CD8-positive, alpha-beta memory T cell (primary cell): ENCODE measurements around the gene PRR30. TPM values are rescaled to one million over a fixed set of nuclear protein-coding genes. Genes with fewer than 3 reads are reported as not detected.

ENCODE experiments used
- CTCF ChIA-PET: fragments of 350-600 bp; sonication (Branson Sonifier 250); formaldehyde crosslinking; loops from one replicate; lab custom pipeline; 2021; ENCODE audit warnings: antibody characterized with exemption; lab: Charles Lee
- POLR2A ChIA-PET: fragments of 350-600 bp; sonication (Branson Sonifier 250); formaldehyde crosslinking; loops from one replicate; lab custom pipeline; 2021; ENCODE audit warnings: antibody characterized with exemption; lab: Charles Lee
- DNase-seq, 5 donors: peaks; one replicate each; pipeline versions ENCODE4 v3.0.0 to v3.0.0-alpha.2; 2020 to 2022; ENCODE audit warnings: mixed read lengths in 1 of 5
- H3K27ac ChIP-seq: one replicate; pipeline ENCODE4 v1.7.0; 2013; ENCODE audit warnings: low read depth, mild to moderate bottlenecking, low read length, moderate library complexity
- H3K27me3 ChIP-seq: 2 replicates; pipeline ENCODE4 v1.7.0; 2013; ENCODE audit warnings: low read length, mild to moderate bottlenecking; ENCODE audit not compliant: insufficient read depth, poor library complexity, severe bottlenecking
- H3K36me3 ChIP-seq: 2 replicates; pipeline ENCODE4 v1.7.0; 2013; ENCODE audit warnings: mild to moderate bottlenecking, low read length, moderate library complexity; ENCODE audit not compliant: insufficient read depth
- H3K4me1 ChIP-seq: 2 replicates; pipeline ENCODE4 v1.7.0; 2013; ENCODE audit warnings: mild to moderate bottlenecking, low read length, moderate library complexity; ENCODE audit not compliant: insufficient read depth
- H3K4me3 ChIP-seq: 2 replicates; pipeline ENCODE4 v1.7.0; 2013; ENCODE audit warnings: mild to moderate bottlenecking, low read length
- H3K9me3 ChIP-seq: 2 replicates; pipeline ENCODE4 v1.7.0; 2013; ENCODE audit warnings: mild to moderate bottlenecking, low read length
- H3K27ac Mint-ChIP-seq, 8 donors: one replicate each; pipeline ENCODE4 v1.8.0; 2020 to 2021; ENCODE audit warnings: mixed read lengths in 8 of 8, mild to moderate bottlenecking in 6 of 8, inconsistent platforms in 3 of 8, moderate library complexity in 3 of 8
- H3K27me3 Mint-ChIP-seq, 2 donors: one replicate each; pipeline ENCODE4 v1.8.0; 2020 to 2021; ENCODE audit warnings: mixed read lengths in 2 of 2, mild to moderate bottlenecking in 1 of 2, moderate library complexity in 1 of 2
- H3K36me3 Mint-ChIP-seq, 3 donors: one replicate each; pipeline ENCODE4 v1.8.0; 2020 to 2021; ENCODE audit warnings: mixed read lengths in 3 of 3, inconsistent platforms in 1 of 3, mild to moderate bottlenecking in 1 of 3
- H3K4me1 Mint-ChIP-seq, 3 donors: one replicate each; pipeline ENCODE4 v1.8.0; 2020 to 2021; ENCODE audit warnings: mixed read lengths in 3 of 3, inconsistent platforms in 1 of 3, mild to moderate bottlenecking in 1 of 3
- H3K4me3 Mint-ChIP-seq, 7 donors: one replicate each; pipeline ENCODE4 v1.8.0; 2020 to 2021; ENCODE audit warnings: mixed read lengths in 7 of 7, mild to moderate bottlenecking in 6 of 7, moderate library complexity in 4 of 7, inconsistent platforms in 2 of 7
- H3K9me3 Mint-ChIP-seq, 5 donors: one replicate each; pipeline ENCODE4 v1.8.0; 2020 to 2022; ENCODE audit warnings: mixed read lengths in 5 of 5, mild to moderate bottlenecking in 3 of 5, moderate library complexity in 2 of 5, inconsistent platforms in 1 of 5
- polyA plus RNA-seq: library from polyadenylated mRNA; unstranded; fragments of 300-500 nt; fragmentation: Illumina TruSeq; gene quantifications from one replicate; pipeline ENCODE4 v1.2.3, GENCODE V29; 2021
- total RNA-seq, 2 experiments: library from RNA; stranded (reverse); gene quantifications; one replicate each; pipeline ENCODE4 v1.2.3, GENCODE V29; 2021

PRR30 gene
- total and polyA plus RNA-seq, 3 experiments from 2014 or later = not detected

DNA sequence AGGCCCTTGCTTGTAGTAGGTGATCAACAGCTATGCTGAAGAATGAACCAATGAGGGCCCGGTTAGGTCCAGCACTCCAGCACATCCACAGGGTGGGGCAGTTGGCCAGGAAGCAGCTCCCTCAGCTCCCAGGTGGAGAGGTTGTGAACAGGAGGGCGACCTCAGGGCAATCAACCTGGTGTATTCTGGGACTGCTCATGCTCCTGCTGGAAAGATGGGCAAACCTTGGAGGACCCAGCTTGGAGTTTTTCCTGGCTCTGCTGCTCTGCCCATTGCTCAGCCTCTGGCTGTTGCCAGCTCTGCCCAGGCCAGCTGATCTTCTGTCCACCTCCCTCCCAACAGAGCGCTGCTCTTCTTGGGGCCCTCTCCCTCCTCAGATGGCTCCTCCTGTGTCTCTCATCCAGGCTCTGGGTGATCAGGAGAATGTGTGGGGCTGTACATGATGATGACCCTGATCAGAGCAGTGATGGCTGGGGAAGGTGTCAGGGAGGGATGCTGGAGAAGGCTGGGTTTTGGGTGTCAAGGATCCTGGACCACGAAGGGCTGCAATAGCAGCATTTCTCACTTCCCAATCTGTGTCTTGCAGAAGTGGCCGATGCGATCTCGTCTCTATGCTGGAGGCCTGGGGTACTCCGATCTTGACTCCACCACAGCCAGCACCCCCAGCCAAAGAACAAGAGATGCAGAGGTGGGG, 13.0 kb upstream of the PRR30 start:
- H3K36me3 Mint-ChIP-seq = no peaks in the 10 kb centered on the region
- no peak for DNase-seq
- H3K27ac Mint-ChIP-seq = peak overlapping the region in 1 of 8 donors; percentile 90
- H3K9me3 ChIP-seq = no peaks in the 10 kb centered on the region
- H3K9me3 Mint-ChIP-seq = no peaks in the 10 kb centered on the region
- peaks cover 9 to 16% of the 10 kb centered on the region in 2 donors for H3K27me3 Mint-ChIP-seq
- no peaks in the 10 kb centered on the region for H3K4me1 ChIP-seq
- H3K36me3 ChIP-seq = no peaks in the 10 kb centered on the region
- no peak overlapping the region for H3K4me3 ChIP-seq
- no peaks in the 10 kb centered on the region for H3K4me1 Mint-ChIP-seq
- H3K27ac ChIP-seq = no peak overlapping the region
- ChIA-PET POLR2A (no interaction called here), CTCF (interaction anchor here (1.1 to 1.4 kb wide), 3 partner anchors 39 to 127 kb away, joined by 3 to 6 read pairs (median 3); no protein-coding TSS in a partner anchor)
- H3K27me3 ChIP-seq = no peaks in the 10 kb centered on the region
- H3K4me3 Mint-ChIP-seq = no peak overlapping the region

DNA sequence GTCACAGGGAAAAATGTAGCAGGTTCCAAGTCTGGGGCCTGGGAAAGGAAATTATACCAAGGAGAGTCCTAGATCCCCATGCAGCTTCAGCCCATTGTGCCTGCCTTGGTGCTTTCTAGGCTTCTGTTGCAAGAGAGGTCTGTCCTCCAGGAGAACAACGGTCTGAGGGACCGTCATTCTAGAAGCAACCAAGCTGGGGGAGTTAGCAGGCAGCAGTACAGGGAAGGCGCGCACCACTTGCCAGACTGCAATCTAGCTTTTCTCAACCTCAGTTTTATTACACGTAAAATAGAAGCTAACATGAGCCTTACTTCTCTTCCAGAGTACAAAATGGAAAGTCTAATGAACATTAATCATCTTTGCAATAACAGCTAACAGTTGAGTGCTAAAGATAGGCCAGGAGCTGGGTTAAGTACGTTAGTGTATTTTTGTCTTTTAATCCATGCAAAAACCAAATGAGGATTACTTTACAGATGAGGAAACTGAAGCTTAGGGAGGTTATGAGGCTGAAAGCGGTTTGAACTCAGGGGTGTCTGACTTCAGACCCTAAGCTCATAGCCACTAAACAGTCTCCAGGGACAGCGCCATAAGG, 11.5 kb upstream of the PRR30 start:
- no peaks in the 10 kb centered on the region for H3K9me3 Mint-ChIP-seq
- Histone ChIP-seq H3K9me3 (no peaks in the 10 kb centered on the region), H3K27ac (no peak overlapping the region), H3K36me3 (no peaks in the 10 kb centered on the region), H3K4me3 (no peak overlapping the region), H3K4me1 (no peaks in the 10 kb centered on the region), H3K27me3 (no peaks in the 10 kb centered on the region)
- peaks cover 13 to 21% of the 10 kb centered on the region in 2 donors for H3K27me3 Mint-ChIP-seq
- H3K4me3 Mint-ChIP-seq = no peak overlapping the region
- ChIA-PET POLR2A (no interaction called here), CTCF (interaction anchor here (1.3 kb wide), 1 partner anchor 123 kb away, joined by 3 read pairs; no protein-coding TSS in a partner anchor)
- H3K27ac Mint-ChIP-seq = no peak overlapping the region
- H3K4me1 Mint-ChIP-seq = no peaks in the 10 kb centered on the region
- H3K36me3 Mint-ChIP-seq = no peaks in the 10 kb centered on the region
- DNase-seq = no peak

DNA sequence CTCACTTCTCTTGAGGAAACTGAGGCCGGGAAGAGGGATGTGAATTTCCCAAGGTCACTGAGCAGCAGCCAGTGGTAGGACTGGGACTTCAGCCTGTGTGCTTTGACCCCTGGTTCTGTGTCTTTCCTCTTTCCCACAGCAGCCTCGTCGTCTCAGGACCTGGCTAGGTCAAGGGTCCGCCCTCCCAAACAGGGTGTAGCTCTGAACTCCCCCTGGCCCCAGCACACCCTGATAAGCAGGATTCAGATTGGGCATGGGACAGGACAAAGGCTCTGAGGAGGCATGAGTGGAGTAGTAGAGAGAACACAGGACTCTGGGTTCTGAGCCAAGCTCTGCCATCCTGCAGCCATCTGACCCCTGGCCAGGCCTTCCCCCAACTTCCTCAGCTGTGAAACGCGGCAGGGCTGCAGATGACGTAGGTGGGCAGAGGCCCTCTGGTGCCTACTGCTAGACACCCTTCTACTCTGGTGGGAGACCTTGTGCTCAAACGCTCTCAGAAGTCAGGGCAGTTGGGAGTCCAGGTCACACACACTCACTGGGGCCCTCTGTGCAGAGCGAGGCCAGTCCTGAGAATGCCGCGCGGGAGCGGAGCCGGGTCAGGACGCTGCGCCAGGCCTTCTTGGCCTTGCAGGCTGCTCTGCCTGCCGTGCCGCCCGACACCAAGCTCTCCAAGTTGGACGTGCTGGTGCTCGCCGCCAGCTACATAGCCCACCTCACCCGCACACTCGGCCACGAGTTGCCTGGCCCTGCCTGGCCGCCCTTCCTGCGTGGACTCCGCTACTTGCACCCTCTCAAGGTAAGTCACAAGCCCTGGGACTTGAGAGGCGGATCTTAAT, 10.6 kb upstream of the PRR30 start:
- ChIA-PET POLR2A (no interaction called here), CTCF (interaction anchor here (1.2 kb wide), 1 partner anchor 20 kb away, joined by 4 read pairs; no protein-coding TSS in a partner anchor)
- Histone ChIP-seq H3K4me1 (no peaks in the 10 kb centered on the region), H3K9me3 (no peaks in the 10 kb centered on the region), H3K4me3 (no peak overlapping the region), H3K27ac (no peak overlapping the region), H3K27me3 (no peaks in the 10 kb centered on the region), H3K36me3 (no peaks in the 10 kb centered on the region)
- H3K27me3 Mint-ChIP-seq = peaks cover 13 to 25% of the 10 kb centered on the region in 2 donors
- H3K36me3 Mint-ChIP-seq = no peaks in the 10 kb centered on the region
- H3K4me3 Mint-ChIP-seq = no peak overlapping the region
- H3K9me3 Mint-ChIP-seq = no peaks in the 10 kb centered on the region
- no peak overlapping the region for H3K27ac Mint-ChIP-seq
- no peaks in the 10 kb centered on the region for H3K4me1 Mint-ChIP-seq
- no peak for DNase-seq

DNA sequence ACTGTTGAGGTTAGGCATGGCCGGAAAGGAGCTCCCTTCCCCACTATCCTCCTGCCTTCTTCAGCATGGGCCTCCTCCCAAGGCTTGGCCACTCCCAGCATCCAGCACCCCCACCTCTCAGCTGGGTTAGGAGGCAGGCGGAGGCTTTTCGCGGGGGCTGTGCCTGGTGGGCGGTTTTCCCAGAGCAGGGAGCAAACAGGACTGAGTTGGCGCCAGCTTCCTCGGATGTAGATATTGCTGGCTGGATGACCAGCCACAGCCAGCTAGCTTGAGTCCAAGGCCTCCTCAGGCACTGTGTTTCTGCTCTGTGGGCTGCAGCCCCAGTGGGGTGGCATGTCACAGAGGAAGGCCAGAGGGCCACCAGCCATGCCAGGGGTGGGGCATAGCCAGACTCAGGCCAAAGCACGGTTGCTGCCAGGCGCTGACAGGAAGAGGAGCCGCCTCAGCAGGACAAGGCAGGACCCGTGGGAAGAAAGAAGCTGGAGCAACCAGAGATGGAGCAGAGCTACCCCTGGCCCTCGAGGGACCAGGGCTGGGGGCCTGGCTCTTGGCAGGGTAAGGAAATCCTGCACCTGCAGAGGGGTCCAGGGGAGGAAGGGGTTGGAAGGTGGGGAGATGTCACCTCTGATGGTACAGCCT, 9.7 kb upstream of the PRR30 start, which contains the start of gene TCF23:
TCF23 (plus strand) TSS at position 204 of the 639 bp plus-strand sequence; CDS start at position 334, 130 bp downstream.
- no peaks in the 10 kb centered on the region for H3K27me3 ChIP-seq
- no peaks in the 10 kb centered on the region for H3K36me3 ChIP-seq
- H3K4me3 ChIP-seq = no peak within 1 kb of the TSS
- no peaks in the 10 kb centered on the region for H3K4me1 ChIP-seq
- H3K27ac Mint-ChIP-seq = peak within 1 kb of the TSS in 2 of 8 donors; percentile 4 to 33
- peaks cover 9 to 25% of the 10 kb centered on the region in 2 donors for H3K27me3 Mint-ChIP-seq
- H3K36me3 Mint-ChIP-seq = no peaks in the 10 kb centered on the region
- no peak within 1 kb of the TSS for H3K4me3 Mint-ChIP-seq
- ChIA-PET CTCF (interaction anchor here (1.2 kb wide), 1 partner anchor 21 kb away, joined by 4 read pairs; no protein-coding TSS in a partner anchor), POLR2A (no interaction called here)
- H3K4me1 Mint-ChIP-seq = no peaks in the 10 kb centered on the region
- H3K9me3 Mint-ChIP-seq = no peaks in the 10 kb centered on the region
- H3K9me3 ChIP-seq = no peaks in the 10 kb centered on the region
- no peak for DNase-seq
- H3K27ac ChIP-seq = no peak within 1 kb of the TSS

DNA sequence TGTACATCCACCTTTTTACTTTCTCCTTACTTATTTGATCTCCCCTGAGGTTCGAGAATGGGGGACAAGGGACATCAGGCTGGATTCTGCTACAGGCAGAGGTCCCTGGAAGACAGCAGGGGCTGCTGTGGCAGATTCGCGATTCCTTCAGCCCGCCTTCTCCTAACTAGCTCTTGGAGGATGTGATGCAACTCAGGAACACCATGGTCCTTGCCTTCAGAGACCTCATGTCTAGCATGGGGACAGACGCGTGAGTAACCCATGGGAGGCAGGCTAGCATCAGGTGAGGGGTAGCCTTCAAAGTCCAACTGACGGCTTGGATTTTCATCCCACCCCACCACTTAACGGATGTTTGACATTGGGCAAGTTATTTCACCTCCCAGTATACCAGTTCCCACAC, 8.7 kb upstream of the PRR30 start:
- no peak overlapping the region for H3K4me3 Mint-ChIP-seq
- H3K27me3 Mint-ChIP-seq = peaks cover 10 to 21% of the 10 kb centered on the region in 2 donors
- ChIA-PET POLR2A (no interaction called here), CTCF (no interaction called here)
- peaks cover 0 to 4% (median 3%) of the 10 kb centered on the region in 5 donors for H3K9me3 Mint-ChIP-seq
- peak overlapping the region in 1 of 8 donors; percentile 33 for H3K27ac Mint-ChIP-seq
- Histone ChIP-seq H3K4me1 (no peaks in the 10 kb centered on the region), H3K27me3 (no peaks in the 10 kb centered on the region), H3K9me3 (no peaks in the 10 kb centered on the region), H3K36me3 (no peaks in the 10 kb centered on the region), H3K27ac (no peak overlapping the region), H3K4me3 (no peak overlapping the region)
- DNase-seq = no peak
- H3K4me1 Mint-ChIP-seq = no peaks in the 10 kb centered on the region
- H3K36me3 Mint-ChIP-seq = peaks cover 0 to 3% (median 0%) of the 10 kb centered on the region in 3 donors

DNA sequence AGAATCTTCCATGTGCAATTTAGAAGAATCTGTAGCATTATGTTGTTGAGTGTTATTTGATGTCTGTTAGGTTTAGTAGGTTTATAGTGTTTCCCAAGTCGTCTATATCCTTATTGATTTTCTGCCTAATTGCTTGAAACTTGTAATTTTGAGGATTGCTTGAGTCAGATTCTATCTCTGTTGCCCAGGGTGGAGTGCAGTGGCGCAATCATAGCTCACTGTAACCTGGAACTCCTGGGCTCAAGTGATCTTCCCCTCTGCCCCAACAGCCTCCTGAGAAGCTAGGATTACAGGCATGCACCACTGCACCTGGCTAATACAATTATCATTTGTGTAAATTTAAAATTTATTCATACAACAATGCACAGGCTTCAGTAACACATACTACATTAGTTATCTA, 6.5 kb upstream of the PRR30 start:
- no peaks in the 10 kb centered on the region for H3K27me3 ChIP-seq
- peaks cover 10 to 17% of the 10 kb centered on the region in 2 donors for H3K27me3 Mint-ChIP-seq
- no peaks in the 10 kb centered on the region for H3K9me3 ChIP-seq
- H3K27ac ChIP-seq = no peak overlapping the region
- no peaks in the 10 kb centered on the region for H3K36me3 ChIP-seq
- no peak overlapping the region for H3K4me3 Mint-ChIP-seq
- peaks cover 0 to 5% (median 0%) of the 10 kb centered on the region in 3 donors for H3K36me3 Mint-ChIP-seq
- CTCF ChIA-PET = no interaction called here
- H3K27ac Mint-ChIP-seq = no peak overlapping the region
- no peak for DNase-seq
- POLR2A ChIA-PET = interaction anchor here (0.7 kb wide), 1 partner anchor 63 kb away, joined by 4 read pairs; no protein-coding TSS in a partner anchor
- H3K4me3 ChIP-seq = no peak overlapping the region
- H3K9me3 Mint-ChIP-seq = peaks cover 0 to 4% (median 4%) of the 10 kb centered on the region in 5 donors
- no peaks in the 10 kb centered on the region for H3K4me1 ChIP-seq
- no peaks in the 10 kb centered on the region for H3K4me1 Mint-ChIP-seq

DNA sequence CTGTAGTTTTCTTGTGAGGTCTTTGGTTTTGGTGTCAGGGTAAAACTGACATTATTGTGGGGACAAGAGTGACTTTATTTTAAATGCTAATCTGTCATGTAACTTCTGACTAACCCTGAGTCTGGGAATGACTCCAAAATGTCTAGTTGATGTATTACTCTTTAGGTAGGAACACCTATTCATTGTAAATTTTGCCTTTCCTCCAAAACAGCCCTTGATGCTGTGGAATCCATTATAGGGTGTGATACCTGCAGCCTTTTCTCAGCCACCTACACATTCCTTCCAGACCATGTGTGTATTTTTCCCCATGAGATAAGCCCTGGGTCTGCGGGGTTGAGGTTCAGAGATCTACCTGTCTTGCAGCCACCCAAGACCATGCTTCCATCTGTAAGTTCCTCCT, 4.1 kb upstream of the PRR30 start:
- peaks cover 0 to 4% (median 4%) of the 10 kb centered on the region in 5 donors for H3K9me3 Mint-ChIP-seq
- Histone ChIP-seq H3K4me1 (no peaks in the 10 kb centered on the region), H3K4me3 (no peak overlapping the region), H3K9me3 (no peaks in the 10 kb centered on the region), H3K36me3 (no peaks in the 10 kb centered on the region), H3K27ac (no peak overlapping the region), H3K27me3 (no peaks in the 10 kb centered on the region)
- no peak overlapping the region for H3K27ac Mint-ChIP-seq
- ChIA-PET POLR2A (no interaction called here), CTCF (interaction anchor here (0.7 kb wide), 1 partner anchor 56 kb away, joined by 3 read pairs; the partner anchor contains the start of gene KHK)
- H3K4me3 Mint-ChIP-seq = no peak overlapping the region
- peaks cover 0 to 5% (median 0%) of the 10 kb centered on the region in 3 donors for H3K36me3 Mint-ChIP-seq
- no peak for DNase-seq
- no peaks in the 10 kb centered on the region for H3K4me1 Mint-ChIP-seq
- H3K27me3 Mint-ChIP-seq = peaks cover 10 to 13% of the 10 kb centered on the region in 2 donors
